DMS53 treated with DMSO at 0.1 percent for 48 hours (cell line): ENCODE results near the gene LSM14A.

Experiments used
- DNase-seq: peaks from one replicate; lab custom pipeline; 2025; ENCODE audit not compliant: unreplicated experiment; lab: John Stamatoyannopoulos, UW

The LSM14A gene

GRCh38 chr19:34278783-34279182 lies 106.5 kb downstream of the LSM14A start:
- no peak for DNase-seq
